NCI-H1694 (cell line): ENCODE measurements around the gene PRR7.
"Not testable (repeated sequence)": the region's sequence is repeated elsewhere in the genome, so short reads cannot be mapped to it uniquely, and the experiment has no call there.

Experiments used
- DNase-seq: peaks from one replicate; lab custom pipeline; 2025; lab: John Stamatoyannopoulos, UW

PRR7 gene

DNA sequence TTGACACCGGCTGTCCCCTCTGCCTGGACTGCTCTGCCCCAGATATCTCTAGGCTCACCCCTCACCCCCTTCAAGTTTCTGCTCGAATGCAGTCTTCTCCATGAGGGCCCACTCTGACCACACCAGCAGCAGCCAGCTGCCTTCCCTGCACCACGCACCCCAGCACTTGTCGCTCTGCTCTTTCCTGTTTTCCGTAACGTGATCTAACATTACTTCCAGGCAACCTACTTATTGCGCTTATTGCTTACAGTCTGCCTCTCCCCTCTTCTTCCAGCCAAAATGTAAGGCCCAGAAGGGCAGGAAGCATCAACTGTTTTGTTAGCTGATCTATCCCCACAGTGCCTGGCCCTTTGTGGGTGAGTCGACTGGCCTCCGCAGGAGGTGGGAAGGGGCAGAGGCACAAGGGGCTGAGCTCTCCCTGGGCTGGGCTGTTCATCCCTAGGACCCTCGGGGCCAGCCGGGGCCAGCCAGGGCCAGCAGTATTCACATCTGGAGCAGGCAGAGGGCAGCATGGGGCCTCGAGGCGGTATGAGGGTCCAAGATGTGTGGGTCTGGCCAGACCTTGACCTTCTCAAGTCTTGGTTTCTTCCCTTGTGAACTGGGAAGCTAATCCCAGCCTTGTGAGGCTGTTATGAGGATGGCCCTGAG is 38.4 kb downstream of the PRR7 start:
- DNase-seq, result no peak

- not testable (repeated sequence) for DNase-seq
Observed at GRCh38 chr5:177485753-177486152, 39.1 kb downstream of the PRR7 start.

DNA sequence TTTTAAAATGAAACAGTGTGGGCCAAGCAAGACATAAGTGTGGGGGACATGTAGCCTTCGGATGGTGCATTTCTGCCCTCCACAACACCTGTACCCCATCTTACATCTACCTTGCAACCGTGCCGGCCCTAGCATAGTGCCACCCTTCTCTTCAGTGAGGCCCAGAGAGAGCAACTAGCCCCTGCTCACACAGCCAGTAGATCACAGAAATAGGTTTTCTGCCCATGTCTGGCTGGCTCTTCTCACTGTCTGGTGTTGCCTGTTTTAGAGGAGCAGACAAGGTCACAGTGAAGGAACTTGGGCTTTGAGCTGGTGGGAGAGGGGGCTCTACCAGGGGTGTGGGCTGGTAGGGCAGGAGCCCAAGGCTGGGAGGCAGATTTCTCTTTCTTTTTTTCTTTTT is 39.6 kb downstream of the PRR7 start:
- no peak for DNase-seq

DNA sequence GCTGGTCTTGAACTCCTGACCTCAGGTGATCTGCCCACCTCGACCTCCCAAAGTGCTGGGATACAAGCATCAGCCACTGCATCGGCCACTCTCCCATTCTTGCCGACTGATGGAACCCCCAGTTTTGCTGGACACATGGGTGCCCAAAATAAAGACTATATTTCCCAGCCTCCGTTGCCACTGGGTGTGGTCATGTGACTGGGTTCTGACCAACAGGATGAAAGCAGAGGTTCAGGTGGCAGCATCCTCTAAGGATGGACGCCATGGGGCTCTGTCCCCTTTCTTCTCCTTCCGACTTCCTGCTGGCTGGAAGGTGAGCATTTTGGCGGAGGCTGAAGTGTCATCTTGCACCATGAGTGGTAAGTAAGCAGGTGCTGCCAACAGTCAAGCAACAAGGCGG is 40.5 kb downstream of the PRR7 start:
- DNase-seq, result no peak

GRCh38 chr5:177487975-177488374 is 41.4 kb downstream of the PRR7 start:
- no peak for DNase-seq

DNA sequence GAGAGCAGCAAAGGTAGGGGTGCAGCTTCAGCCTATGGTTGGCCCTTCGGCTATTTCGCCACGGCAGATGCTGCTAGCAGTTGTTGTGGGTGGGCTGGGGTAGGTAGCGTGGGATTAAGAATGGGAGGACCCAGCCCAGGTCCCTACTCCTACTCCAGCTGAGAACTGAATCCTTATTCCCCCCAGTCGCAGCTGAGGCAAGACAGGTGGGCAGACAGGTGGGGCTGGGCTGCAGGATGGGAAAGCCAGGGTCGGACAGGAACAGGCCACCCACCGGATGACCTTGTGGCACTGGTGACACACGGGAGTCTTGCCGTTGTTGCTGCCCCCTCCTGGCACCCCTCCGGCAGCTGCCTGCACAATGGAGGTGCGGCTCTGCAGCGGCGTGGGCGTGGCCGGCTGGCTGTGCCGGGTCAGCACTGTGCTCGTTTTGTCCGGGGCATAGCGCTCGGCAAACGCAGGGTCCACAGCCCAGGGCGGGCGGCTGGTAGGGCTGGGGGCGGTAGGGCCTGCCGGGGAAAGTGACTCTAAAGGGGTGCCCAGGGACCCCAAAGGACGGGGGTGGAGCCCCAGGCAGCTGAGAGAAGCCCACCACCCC is 42.6 kb downstream of the PRR7 start:
- DNase-seq, result no peak

- DNase-seq, result no peak
Observed at GRCh38 chr5:177490311-177490991, 43.8 kb downstream of the PRR7 start.

GRCh38 chr5:177490992-177491391 is 44.4 kb downstream of the PRR7 start:
- no peak for DNase-seq

DNA sequence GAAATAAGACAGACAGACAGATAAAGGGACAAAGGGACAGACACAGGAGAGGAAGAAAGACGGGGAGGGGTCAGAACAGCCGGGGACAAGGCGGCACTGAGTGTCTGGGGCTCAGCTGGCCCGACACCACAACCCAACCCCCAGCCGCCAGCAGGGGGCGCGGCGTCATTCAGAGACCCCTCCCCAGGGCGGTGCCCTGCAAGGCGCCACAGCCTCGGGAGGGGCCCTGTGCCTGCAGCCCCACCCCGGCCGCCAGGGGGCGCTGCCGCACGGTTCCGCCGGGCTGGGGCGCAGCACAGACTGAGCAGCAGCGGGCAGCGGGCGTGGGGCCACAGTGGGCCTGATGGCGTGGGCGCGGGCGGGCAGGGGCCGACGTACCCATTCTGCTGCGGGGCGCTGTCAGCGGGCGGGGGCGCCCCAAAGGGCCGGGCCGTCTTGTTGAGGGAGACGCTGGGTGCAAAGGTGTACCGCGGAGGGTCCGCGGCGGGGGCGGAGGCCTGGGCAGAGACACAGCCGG is 44.9 kb downstream of the PRR7 start:
- peak; percentile 68 for DNase-seq

DNA sequence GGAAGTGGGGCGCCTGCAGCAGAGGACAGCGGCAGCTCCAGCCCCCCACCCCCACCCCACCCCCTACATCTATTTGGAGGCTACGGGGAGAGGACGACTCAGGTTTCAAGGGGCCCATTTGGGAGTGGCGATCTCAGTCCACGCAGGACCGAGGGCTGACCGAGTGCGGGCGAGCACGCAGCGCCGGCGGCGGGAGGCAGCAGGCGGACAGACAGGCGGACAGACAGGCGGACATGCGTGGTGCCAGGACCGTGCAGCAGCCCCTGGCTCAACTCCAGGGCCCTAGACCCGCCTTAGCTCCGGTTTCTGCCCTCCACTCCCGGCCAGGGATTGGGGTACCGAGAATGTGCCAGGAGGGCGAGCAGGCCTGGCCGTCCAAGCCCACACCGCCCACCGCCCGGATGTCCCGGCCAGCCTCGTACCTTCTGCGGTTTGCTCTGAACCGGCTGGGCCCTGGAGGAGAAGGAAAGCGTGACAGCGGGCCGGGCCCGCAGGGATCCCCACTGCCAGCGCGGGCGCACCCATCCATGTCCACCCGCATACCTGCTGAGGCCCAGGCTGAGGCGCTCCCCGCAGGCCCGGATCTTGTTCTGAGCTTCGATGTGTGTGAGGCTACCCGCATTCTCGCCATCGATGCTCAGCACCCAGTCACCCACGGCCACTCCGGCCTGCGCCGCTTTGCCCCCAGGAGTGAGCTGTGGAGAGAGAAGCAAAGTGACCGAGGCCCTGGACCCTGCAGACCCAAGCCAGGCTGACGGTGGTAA is 45.6 kb downstream of the PRR7 start:
- DNase-seq, result no peak

DNA sequence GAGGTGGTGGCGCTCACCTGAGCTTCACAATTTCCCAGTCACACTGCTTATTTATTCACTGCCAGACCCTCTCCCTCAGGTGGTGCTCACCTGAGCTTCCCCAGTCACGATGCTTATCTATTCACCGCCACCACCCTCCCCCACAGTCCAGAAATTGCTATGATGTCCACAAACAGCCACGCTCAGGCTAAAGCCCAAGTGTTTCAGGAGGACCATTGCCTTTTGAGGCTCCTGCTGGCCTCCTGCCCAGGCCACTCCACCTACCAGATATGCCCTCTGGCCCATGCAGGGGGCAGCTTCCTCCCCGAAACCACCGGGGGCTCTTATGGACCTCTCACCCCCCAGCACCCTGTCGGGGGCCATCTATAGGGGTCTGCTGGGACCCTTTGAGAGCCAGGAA is 46.2 kb downstream of the PRR7 start:
- no peak for DNase-seq

DNA sequence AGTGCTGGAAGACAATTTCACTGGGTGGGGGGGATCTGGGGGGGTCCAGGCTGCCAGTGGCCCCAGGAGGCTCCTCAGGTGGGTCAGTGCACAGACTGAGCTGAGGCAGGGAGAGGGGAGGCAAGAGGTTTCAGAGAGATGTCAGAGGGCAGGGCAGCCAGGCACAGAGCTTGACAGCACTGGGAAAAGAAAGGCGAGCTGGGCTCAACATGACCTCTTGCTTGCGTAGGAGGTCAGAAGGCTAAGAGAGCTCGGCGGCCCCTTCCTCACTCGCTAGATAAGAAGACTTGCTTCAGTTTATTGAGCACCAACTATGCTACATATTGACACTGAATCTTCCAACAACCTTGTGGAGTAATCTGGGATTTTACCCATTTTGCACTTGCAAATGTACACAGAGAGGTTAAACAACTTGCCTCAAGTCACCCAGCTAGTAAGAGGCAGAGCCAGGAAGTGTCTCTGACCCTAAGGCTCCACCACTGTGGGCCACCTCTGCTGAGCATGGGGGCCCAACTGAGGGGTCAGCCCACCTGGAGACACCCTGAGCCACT is 47.3 kb downstream of the PRR7 start:
- DNase-seq, result no peak

GRCh38 chr5:177494346-177495195 is 48.0 kb downstream of the PRR7 start:
- DNase-seq, result no peak

DNA sequence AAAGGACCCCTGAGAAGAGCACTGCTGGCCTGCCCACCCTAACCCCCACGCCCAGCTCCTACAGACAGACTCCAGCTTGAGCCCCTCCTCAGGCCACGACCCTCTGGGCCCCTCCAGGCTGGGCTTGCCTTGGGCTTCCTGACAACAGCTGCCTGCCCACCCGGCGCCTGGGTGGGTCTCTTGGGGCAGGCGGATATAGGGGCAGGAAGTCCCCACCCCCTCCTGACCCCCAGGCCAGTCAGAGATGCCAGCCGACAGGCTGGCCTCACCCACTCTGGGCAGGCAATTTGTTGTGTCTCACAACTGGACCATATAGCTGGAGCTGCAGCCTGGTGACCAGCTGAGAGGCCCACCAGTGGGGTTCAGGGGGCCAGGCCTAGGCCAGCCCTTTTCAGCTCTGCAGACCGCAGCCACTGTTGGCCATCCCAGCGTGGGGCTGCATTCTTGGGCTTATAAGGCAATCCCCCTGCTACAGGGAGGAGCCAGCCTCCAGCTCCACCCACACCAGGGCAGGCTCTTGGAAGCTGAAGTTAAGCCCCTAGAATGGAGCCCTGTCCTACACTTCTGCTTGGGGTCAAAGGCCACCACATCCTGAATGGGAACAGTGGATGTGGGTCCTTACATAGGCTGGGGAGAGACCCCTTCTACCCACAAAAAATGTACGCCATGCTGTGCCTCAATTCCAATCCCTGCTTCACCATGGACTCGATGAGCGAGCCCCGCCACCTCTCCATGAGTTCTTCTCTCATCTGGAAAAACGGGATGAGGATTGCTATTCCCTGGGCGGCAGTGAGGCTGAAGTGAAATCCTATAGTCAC is 48.8 kb downstream of the PRR7 start:
- no peak for DNase-seq

GRCh38 chr5:177496070-177496726 is 49.6 kb downstream of the PRR7 start:
- DNase-seq, result no peak

- no peak for DNase-seq
Observed at GRCh38 chr5:177496727-177497291, 50.2 kb downstream of the PRR7 start.

DNA sequence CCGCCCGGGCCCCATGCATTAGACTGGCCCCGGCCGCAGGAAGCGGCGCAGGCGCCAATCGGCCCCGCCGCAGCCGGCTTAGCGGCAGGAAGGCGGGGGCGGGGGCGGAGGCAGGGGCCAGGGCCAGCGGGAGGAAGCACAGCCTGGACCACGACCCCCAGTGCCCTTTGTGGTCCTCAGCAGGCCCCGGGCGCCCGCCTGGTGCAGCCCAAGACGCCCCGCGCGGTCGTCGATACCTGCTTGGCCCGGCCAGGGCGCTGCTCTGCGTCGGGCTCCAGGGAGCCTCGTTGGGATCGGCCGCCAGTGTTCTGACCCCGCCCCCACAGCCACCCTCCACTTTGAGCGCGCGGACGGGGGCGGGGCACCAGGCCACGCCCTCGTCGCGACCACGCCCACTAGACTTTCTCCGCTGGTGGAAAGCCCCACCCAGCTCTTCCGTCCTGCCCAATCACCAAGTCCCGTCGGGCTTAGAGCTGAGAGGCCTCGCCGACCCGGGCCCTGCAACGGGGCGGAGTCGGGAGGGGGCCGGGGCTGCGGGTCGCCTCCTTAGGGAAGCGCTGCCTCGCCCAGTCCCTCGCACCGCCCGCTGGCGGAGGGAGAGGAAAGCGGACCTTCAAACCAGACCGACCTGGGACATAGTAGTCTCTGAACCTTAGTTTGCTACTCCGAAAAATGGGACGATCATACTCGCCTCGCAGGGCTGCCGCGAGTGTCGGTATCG is 50.8 kb downstream of the PRR7 start, which contains the start of gene PDLIM7:
Gene PDLIM7, minus strand, starts transcription at position 313 of the 721 bp plus-strand sequence. CDS start 1,092 bp downstream, outside the sequence.
- peak; percentile 82 for DNase-seq

- DNase-seq, result no peak
Observed at GRCh38 chr5:177498013-177498787, 51.6 kb downstream of the PRR7 start.
